B cell (primary cell): ENCODE results near the gene SMIM17. TPM values are rescaled to one million over a fixed set of nuclear protein-coding genes. Genes with fewer than 3 reads are reported as not detected.

Experiments
- ATAC-seq: fragments of 200-7000 bp; cut with Tn5 transposase; one replicate; pipeline ENCODE4 v1.10.0; 2021; ENCODE audit warnings: low read depth, mild to moderate bottlenecking, moderate number of reproducible peaks, moderate library complexity
- CTCF ChIA-PET: fragments of 350-600 bp; sonication (Branson Sonifier 250); formaldehyde crosslinking; loops from one replicate; lab custom pipeline; 2021; ENCODE audit warnings: antibody characterized with exemption, inconsistent platforms; lab: Charles Lee
- POLR2A ChIA-PET: fragments of 350-600 bp; sonication (Branson Sonifier 250); formaldehyde crosslinking; loops from one replicate; lab custom pipeline; 2021; ENCODE audit warnings: antibody characterized with exemption; lab: Charles Lee
- DNase-seq: peaks from one replicate; pipeline ENCODE4 v3.0.0; 2013
- H2AFZ ChIP-seq: 2 replicates; pipeline ENCODE4 v1.6.1; 2012; ENCODE audit warnings: mild to moderate bottlenecking, low read depth, low read length; ENCODE audit not compliant: insufficient read depth, poor library complexity, severe bottlenecking
- H3K27ac ChIP-seq, 2 donors: 1 replicate in 1 of 2; 2 replicates in 1 of 2; pipeline ENCODE4 v1.5.1; 2012 to 2013; ENCODE audit warnings: low read length in 2 of 2, mild to moderate bottlenecking in 2 of 2, moderate library complexity in 1 of 2
- H3K27me3 ChIP-seq, 4 experiments: fragments of 200-600 bp in 1 of 4; sonication (generic) in 1 of 4; replicated peaks in 1 of 4; 1 replicate in 2 of 4; 2 replicates in 2 of 4; pipeline versions ENCODE4 v1.6.1 to v1.7.0; 2013 to 2016; ENCODE audit warnings: low read length in 3 of 4, mild to moderate bottlenecking in 2 of 4, mixed read lengths in 1 of 4, moderate library complexity in 1 of 4; ENCODE audit not compliant: insufficient read depth in 4 of 4, control insufficient read depth in 3 of 4; ENCODE audit errors: control extremely low read depth in 1 of 4
- H3K36me3 ChIP-seq, 2 experiments: replicated peaks in 1 of 2; 1 replicate in 1 of 2; 2 replicates in 1 of 2; pipeline versions ENCODE4 v1.6.1 to v1.7.1; 2013; ENCODE audit warnings: low read length in 1 of 2; ENCODE audit not compliant: insufficient read depth in 2 of 2, control insufficient read depth in 1 of 2; ENCODE audit errors: control extremely low read depth in 1 of 2, extremely low read depth in 1 of 2
- H3K4me1 ChIP-seq, 2 donors: fragments of 200-600 bp in 1 of 2; sonication (generic) in 1 of 2; 1 replicate in 1 of 2; 2 replicates in 1 of 2; pipeline versions ENCODE4 v1.5.1 to v1.6.1; 2013 to 2017; ENCODE audit warnings: low read length in 2 of 2; ENCODE audit not compliant: control insufficient read depth in 2 of 2, insufficient read depth in 2 of 2
- H3K4me2 ChIP-seq: replicated peaks from 2 replicates; pipeline ENCODE3; 2012; ENCODE audit warnings: mild to moderate bottlenecking, low read depth, low read length; ENCODE audit not compliant: poor library complexity, severe bottlenecking
- H3K4me3 ChIP-seq, 5 experiments: fragments of 200-600 bp in 1 of 5; sonication (generic) in 1 of 5; 1 replicate in 3 of 5; 2 replicates in 2 of 5; pipeline versions ENCODE4 v1.5.1 to v1.7.0; 2011 to 2016; ENCODE audit warnings: low read length in 4 of 5, mild to moderate bottlenecking in 4 of 5, low read depth in 2 of 5, control low read depth in 1 of 5, moderate library complexity in 1 of 5; ENCODE audit not compliant: insufficient read depth in 1 of 5; ENCODE audit errors: control extremely low read depth in 1 of 5, extremely low read depth in 1 of 5
- H3K79me2 ChIP-seq: fragments of 200-600 bp; sonication (generic); one replicate; pipeline ENCODE4 v1.6.0; 2016; ENCODE audit warnings: low read length; ENCODE audit not compliant: control insufficient read depth, insufficient read depth
- H3K9ac ChIP-seq: fragments of 200-600 bp; sonication (generic); 2 replicates; pipeline ENCODE4 v1.6.1; 2017; ENCODE audit warnings: mild to moderate bottlenecking, low read length, moderate library complexity
- H3K9me3 ChIP-seq, 3 donors: one replicate each; pipeline versions ENCODE4 v1.6.1 to v1.7.1; 2013; ENCODE audit warnings: low read length in 2 of 3; ENCODE audit not compliant: control insufficient read depth in 2 of 3, insufficient read depth in 1 of 3; ENCODE audit errors: control extremely low read depth in 1 of 3
- H4K20me1 ChIP-seq: 2 replicates; pipeline ENCODE4 v1.6.0; 2012; ENCODE audit warnings: mild to moderate bottlenecking, low read length; ENCODE audit not compliant: insufficient read depth, control insufficient read depth, poor library complexity, severe bottlenecking
- H3K27ac Mint-ChIP-seq: one replicate; pipeline ENCODE4 v1.8.0; 2021; ENCODE audit warnings: mixed read lengths
- H3K27me3 Mint-ChIP-seq: one replicate; pipeline ENCODE4 v1.8.0; 2021; ENCODE audit warnings: mixed read lengths
- H3K4me1 Mint-ChIP-seq: one replicate; pipeline ENCODE4 v1.8.0; 2021; ENCODE audit warnings: mixed read lengths
- H3K4me3 Mint-ChIP-seq: one replicate; pipeline ENCODE4 v1.8.0; 2021; ENCODE audit warnings: mixed read lengths
- H3K9me3 Mint-ChIP-seq: one replicate; pipeline ENCODE4 v1.8.0; 2022; ENCODE audit warnings: mixed read lengths; ENCODE audit not compliant: insufficient read depth
- EZH2 ChIP-seq: IDR thresholded peaks from 2 replicates; pipeline ENCODE4 v1.6.1; 2012; ENCODE audit warnings: borderline replicate concordance, low read depth, mild to moderate bottlenecking, moderate library complexity, low read length; ENCODE audit not compliant: insufficient read depth, poor library complexity, severe bottlenecking
- WGBS: methylation state at CpG from one replicate; pipeline ENCODE4 v1.1.5; 2013; ENCODE audit warnings: missing lambda C conversion rate; ENCODE audit not compliant: insufficient coverage; 5-methylcytosine and 5-hydroxymethylcytosine counted together
- intact Hi-C: fragments of 100-400 bp; cut with micrococcal nuclease; formaldehyde crosslinking; loops from one replicate; pipeline ENCODE4 v1.10.0; 2022
- polyA plus RNA-seq: library from polyadenylated mRNA; depleted of rRNA; stranded (reverse); fragments of >200 nt; gene quantifications from 2 replicates; pipeline ENCODE4 v1.2.3, GENCODE V29; 2012
- total RNA-seq, 2 donors: library from RNA; stranded (reverse); fragments of 120-200 nt in 1 of 2; gene quantifications; 1 replicate in 1 of 2; 2 replicates in 1 of 2; pipeline versions ENCODE4 v1.2.3 to v1.2.4, GENCODE V29; 2013 to 2022
- TF ChIP-seq, protein P1 (sequence below): fragments of 200-600 bp; IDR thresholded peaks from one replicate; pipeline ENCODE4 v1.8.0; 2022; ENCODE audit warnings: antibody characterized with exemption, mild to moderate bottlenecking

Gene SMIM17
- total and polyA plus RNA-seq, 2 donors (not counting 1 experiment from before 2014, with no cell fraction given): not detected

DNA sequence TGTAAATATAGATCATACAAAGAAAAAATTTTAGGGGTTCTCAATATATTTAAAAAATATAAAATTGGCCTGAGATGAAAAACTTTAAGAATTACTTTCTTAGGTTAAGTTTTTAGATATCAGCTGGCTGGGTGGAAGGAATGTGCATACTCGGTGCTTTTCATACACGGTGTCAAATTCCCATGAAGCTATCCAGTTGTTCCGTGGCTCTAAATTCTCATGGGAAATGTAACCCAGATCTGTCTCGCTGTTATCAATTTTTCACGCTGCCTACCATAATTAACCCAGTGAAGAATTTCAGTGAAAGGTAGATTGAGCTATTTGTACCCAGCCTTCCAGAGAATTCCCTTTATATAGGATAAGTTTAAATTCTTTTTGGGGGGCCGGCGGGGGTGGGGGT is 40.2 kb downstream of the SMIM17 start:
- ChIA-PET CTCF (no interaction called here), POLR2A (no interaction called here)
- Histone ChIP-seq H2AFZ (no peak overlapping the region), H3K4me1 (no peaks in the 10 kb centered on the region), H3K9ac (no peak overlapping the region), H3K9me3 (peaks cover 0 to 19% (median 0%) of the 10 kb centered on the region in 3 donors), H4K20me1 (no peaks in the 10 kb centered on the region), H3K27me3 (no peaks in the 10 kb centered on the region), H3K4me3 (no peak overlapping the region), H3K79me2 (no peaks in the 10 kb centered on the region), H3K27ac (no peak overlapping the region), H3K4me2 (no peak overlapping the region), H3K36me3 (no peaks in the 10 kb centered on the region)
- Mint-ChIP-seq H3K27ac (no peak overlapping the region), H3K4me1 (no peaks in the 10 kb centered on the region), H3K4me3 (no peak overlapping the region), H3K27me3 (no peaks in the 10 kb centered on the region), H3K9me3 (peaks cover 4% of the 10 kb centered on the region)
- TF ChIP-seq EZH2: no peak
- intact Hi-C loops: no loop called here
- ATAC-seq (no peak), DNase-seq (no peak)
- WGBS: 93% methylated on average over 3 of the region's 7 CpGs

DNA sequence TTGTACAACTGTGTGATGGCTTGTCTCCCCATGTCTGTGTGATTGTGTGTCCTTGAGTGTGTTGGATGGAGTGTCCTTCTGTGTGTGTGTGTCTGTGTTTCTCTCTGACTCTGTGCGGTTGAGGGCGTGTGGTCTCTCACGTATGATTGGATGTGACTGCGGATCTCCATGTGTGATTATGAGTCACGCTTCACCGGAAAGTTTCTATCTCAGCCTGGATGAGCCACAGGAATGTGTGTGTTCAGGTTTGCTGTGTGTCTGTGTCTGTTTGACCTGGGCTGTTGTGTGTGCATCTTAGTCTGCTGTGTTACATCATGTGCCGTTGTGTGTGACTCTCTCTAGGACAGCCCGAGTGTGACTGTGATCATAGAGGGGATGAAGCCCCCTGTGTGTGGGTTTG is 44.1 kb downstream of the SMIM17 start:
- Histone ChIP-seq H2AFZ (no peak overlapping the region), H3K9me3 (peaks cover 0 to 28% (median 3%) of the 10 kb centered on the region in 3 donors), H3K36me3 (no peaks in the 10 kb centered on the region), H3K4me3 (no peak overlapping the region), H3K79me2 (no peaks in the 10 kb centered on the region), H3K27me3 (no peaks in the 10 kb centered on the region), H4K20me1 (no peaks in the 10 kb centered on the region), H3K27ac (no peak overlapping the region), H3K4me1 (no peaks in the 10 kb centered on the region), H3K9ac (no peak overlapping the region), H3K4me2 (no peak overlapping the region)
- ChIA-PET CTCF (no interaction called here), POLR2A (no interaction called here)
- TF ChIP-seq, protein P1, sequence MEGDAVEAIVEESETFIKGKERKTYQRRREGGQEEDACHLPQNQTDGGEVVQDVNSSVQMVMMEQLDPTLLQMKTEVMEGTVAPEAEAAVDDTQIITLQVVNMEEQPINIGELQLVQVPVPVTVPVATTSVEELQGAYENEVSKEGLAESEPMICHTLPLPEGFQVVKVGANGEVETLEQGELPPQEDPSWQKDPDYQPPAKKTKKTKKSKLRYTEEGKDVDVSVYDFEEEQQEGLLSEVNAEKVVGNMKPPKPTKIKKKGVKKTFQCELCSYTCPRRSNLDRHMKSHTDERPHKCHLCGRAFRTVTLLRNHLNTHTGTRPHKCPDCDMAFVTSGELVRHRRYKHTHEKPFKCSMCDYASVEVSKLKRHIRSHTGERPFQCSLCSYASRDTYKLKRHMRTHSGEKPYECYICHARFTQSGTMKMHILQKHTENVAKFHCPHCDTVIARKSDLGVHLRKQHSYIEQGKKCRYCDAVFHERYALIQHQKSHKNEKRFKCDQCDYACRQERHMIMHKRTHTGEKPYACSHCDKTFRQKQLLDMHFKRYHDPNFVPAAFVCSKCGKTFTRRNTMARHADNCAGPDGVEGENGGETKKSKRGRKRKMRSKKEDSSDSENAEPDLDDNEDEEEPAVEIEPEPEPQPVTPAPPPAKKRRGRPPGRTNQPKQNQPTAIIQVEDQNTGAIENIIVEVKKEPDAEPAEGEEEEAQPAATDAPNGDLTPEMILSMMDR: no peak
- TF ChIP-seq EZH2: no peak
- intact Hi-C loops: no loop called here
- Mint-ChIP-seq H3K4me3 (no peak overlapping the region), H3K9me3 (peaks cover 6% of the 10 kb centered on the region), H3K4me1 (no peaks in the 10 kb centered on the region), H3K27ac (no peak overlapping the region), H3K27me3 (no peaks in the 10 kb centered on the region)
- DNase-seq (no peak), ATAC-seq (no peak)
- 91% methylated on average over 8 of the region's 8 CpGs for WGBS
